IMR-90 (cell line): ENCODE data around the gene SAMM50. TPM values are rescaled to one million over a fixed set of nuclear protein-coding genes. Genes with fewer than 3 reads are reported as not detected.

Experiments used
- ATAC-seq: fragments of 200-7000 bp; cut with Tn5 transposase; 2 replicates; pipeline ENCODE4 v1.9.1; 2020; ENCODE audit warnings: low read depth, mild to moderate bottlenecking, moderate library complexity
- BruUV-seq: library from RNA; stranded (reverse); fragments of 400-500 nt; replicated peaks from 2 replicates; lab custom pipeline; 2021; lab: Mats Ljungman, UMichigan
- CTCF ChIA-PET: fragments of 300-600 bp; formaldehyde crosslinking; extraction: SDS; loops from one replicate; lab custom pipeline; 2021; ENCODE audit warnings: antibody characterized with exemption; lab: Yijun Ruan, JAX
- POLR2A ChIA-PET: fragments of 300-600 bp; sonication (Branson Sonifier 250); formaldehyde crosslinking; loops from one replicate; lab custom pipeline; 2022; ENCODE audit warnings: antibody characterized with exemption; ENCODE audit not compliant: unreplicated experiment; lab: Charles Lee
- DNase-seq: peaks from one replicate; pipeline ENCODE4 v3.0.0; 2013
- H2AFZ ChIP-seq: replicated peaks from 2 replicates; pipeline ENCODE3; 2013; ENCODE audit warnings: low read length, mild to moderate bottlenecking; ENCODE audit not compliant: poor library complexity
- H2AK5ac ChIP-seq: 2 replicates; pipeline ENCODE4 v1.6.1; 2013; ENCODE audit warnings: low read depth, low read length, inconsistent platforms
- H2AK9ac ChIP-seq: replicated peaks from 2 replicates; pipeline ENCODE3; 2013; ENCODE audit warnings: mild to moderate bottlenecking, low read depth, low read length, moderate library complexity; ENCODE audit not compliant: poor library complexity
- H2BK120ac ChIP-seq: 2 replicates; pipeline ENCODE4 v1.6.1; 2013; ENCODE audit warnings: low read depth, low read length, inconsistent platforms
- H2BK15ac ChIP-seq: 3 replicates; pipeline ENCODE4 v1.6.1; 2013; ENCODE audit warnings: low read depth, low read length, inconsistent platforms
- H2BK20ac ChIP-seq: 2 replicates; pipeline ENCODE4 v1.6.1; 2013; ENCODE audit warnings: low read depth, mild to moderate bottlenecking, inconsistent platforms, low read length, moderate library complexity
- H2BK5ac ChIP-seq: 2 replicates; pipeline ENCODE4 v1.6.1; 2013; ENCODE audit warnings: mild to moderate bottlenecking, low read depth, low read length, inconsistent platforms; ENCODE audit not compliant: poor library complexity, severe bottlenecking
- H3K14ac ChIP-seq: replicated peaks from 2 replicates; pipeline ENCODE4 v1.6.1; 2013; ENCODE audit warnings: low read depth, low read length, inconsistent platforms
- H3K18ac ChIP-seq: 2 replicates; pipeline ENCODE4 v1.6.1; 2013; ENCODE audit warnings: low read depth, low read length, control low read depth
- H3K23ac ChIP-seq: 2 replicates; pipeline ENCODE4 v1.6.1; 2013; ENCODE audit warnings: low read depth, low read length, inconsistent platforms
- H3K27ac ChIP-seq: 2 replicates; pipeline ENCODE4 v1.5.1; 2013; ENCODE audit warnings: mild to moderate bottlenecking, control low read depth, low read length; ENCODE audit not compliant: insufficient read depth
- H3K27me3 ChIP-seq: 2 replicates; pipeline ENCODE4 v1.6.1; 2013; ENCODE audit warnings: low read length; ENCODE audit not compliant: control insufficient read depth, insufficient read depth
- H3K36me3 ChIP-seq: 2 replicates; pipeline ENCODE4 v1.6.1; 2013; ENCODE audit warnings: low read length, mixed read lengths; ENCODE audit not compliant: control insufficient read depth, insufficient read depth
- H3K4ac ChIP-seq: 2 replicates; pipeline ENCODE4 v1.6.1; 2013; ENCODE audit warnings: low read depth, low read length, inconsistent platforms
- H3K4me1 ChIP-seq: 2 replicates; pipeline ENCODE4 v1.6.1; 2013; ENCODE audit warnings: low read length, mixed read lengths; ENCODE audit not compliant: control insufficient read depth, insufficient read depth
- H3K4me2 ChIP-seq: 2 replicates; pipeline ENCODE4 v1.6.1; 2013; ENCODE audit warnings: low read depth, mild to moderate bottlenecking, control low read depth, low read length, moderate library complexity
- H3K4me3 ChIP-seq: 2 replicates; pipeline ENCODE4 v1.5.1; 2013; ENCODE audit warnings: low read depth, mild to moderate bottlenecking, control low read depth, low read length, moderate library complexity; ENCODE audit not compliant: insufficient read depth
- H3K56ac ChIP-seq: 2 replicates; pipeline ENCODE4 v1.6.1; 2013; ENCODE audit warnings: low read length, inconsistent platforms; ENCODE audit not compliant: insufficient read depth; ENCODE audit errors: extremely low read depth
- H3K79me1 ChIP-seq, 2 experiments: 2 replicates each; pipeline ENCODE4 v1.6.1; 2013; ENCODE audit warnings: low read length in 2 of 2, inconsistent platforms in 1 of 2, low read depth in 1 of 2
- H3K9ac ChIP-seq: 2 replicates; pipeline ENCODE4 v1.6.1; 2013; ENCODE audit warnings: low read depth, low read length, control low read depth
- H3K9me1 ChIP-seq: 2 replicates; pipeline ENCODE4 v1.6.1; 2013; ENCODE audit warnings: low read length, inconsistent platforms; ENCODE audit not compliant: insufficient read depth
- H3K9me3 ChIP-seq: 2 replicates; pipeline ENCODE4 v1.6.1; 2013; ENCODE audit warnings: low read length; ENCODE audit not compliant: control insufficient read depth, insufficient read depth
- H4K20me1 ChIP-seq: 2 replicates; pipeline ENCODE4 v1.6.1; 2013; ENCODE audit warnings: low read length, inconsistent platforms; ENCODE audit not compliant: insufficient read depth
- H4K5ac ChIP-seq: 2 replicates; pipeline ENCODE4 v1.6.1; 2013; ENCODE audit warnings: mild to moderate bottlenecking, low read depth, low read length, control low read depth
- H4K8ac ChIP-seq, 2 experiments: 2 replicates each; pipeline ENCODE4 v1.6.1; 2013; ENCODE audit warnings: low read depth in 2 of 2, low read length in 2 of 2, control low read depth in 1 of 2, inconsistent platforms in 1 of 2
- H4K91ac ChIP-seq: 2 replicates; pipeline ENCODE4 v1.6.1; 2013; ENCODE audit warnings: low read depth, low read length, inconsistent platforms; ENCODE audit not compliant: insufficient read depth
- BHLHE40 ChIP-seq: fragments of 150-350 bp; IDR thresholded peaks from 2 replicates; pipeline ENCODE4 v1.6.1; 2016; ENCODE audit warnings: mild to moderate bottlenecking, low read depth, low read length
- CEBPB ChIP-seq: IDR thresholded peaks from 2 replicates; pipeline ENCODE4 v1.6.1; 2012; ENCODE audit warnings: low read depth, low read length, improper control_type of control experiment
- CHD1 ChIP-seq: IDR thresholded peaks from 2 replicates; pipeline ENCODE4 v1.6.1; 2012; ENCODE audit warnings: low read depth, low read length, improper control_type of control experiment
- ELK1 ChIP-seq: fragments of 150-350 bp; IDR thresholded peaks from 2 replicates; pipeline ENCODE4 v1.6.1; 2016; ENCODE audit warnings: low read depth, mild to moderate bottlenecking, low read length, moderate library complexity, borderline replicate concordance
- MAFK ChIP-seq: IDR thresholded peaks from 2 replicates; pipeline ENCODE4 v1.6.1; 2012; ENCODE audit warnings: low read depth, low read length, improper control_type of control experiment
- MAZ ChIP-seq: IDR thresholded peaks from 2 replicates; pipeline ENCODE4 v1.6.1; 2012; ENCODE audit warnings: low read depth, mild to moderate bottlenecking, low read length, improper control_type of control experiment, moderate library complexity, borderline replicate concordance
- NFE2L2 ChIP-seq: fragments of 150-350 bp; IDR thresholded peaks from 2 replicates; pipeline ENCODE4 v1.6.1; 2016; ENCODE audit warnings: low read depth, mild to moderate bottlenecking, low read length
- RAD21 ChIP-seq: IDR thresholded peaks from 2 replicates; pipeline ENCODE4 v1.6.1; 2012; ENCODE audit warnings: low read length, improper control_type of control experiment
- RCOR1 ChIP-seq: IDR thresholded peaks from 2 replicates; pipeline ENCODE4 v1.6.1; 2012; ENCODE audit warnings: mild to moderate bottlenecking, low read length, improper control_type of control experiment; ENCODE audit not compliant: insufficient replicate concordance
- RFX5 ChIP-seq: IDR thresholded peaks from 2 replicates; pipeline ENCODE4 v1.8.0; 2012; ENCODE audit warnings: low read depth, mild to moderate bottlenecking, low read length, moderate library complexity
- WGBS, 2 experiments: methylation state at CpG; one replicate each; pipeline versions ENCODE4 v1.1.5 to v1.1.7; 2013; ENCODE audit warnings: missing lambda C conversion rate in 2 of 2; ENCODE audit not compliant: insufficient read length in 1 of 2; ENCODE audit errors: extremely low coverage in 2 of 2; 5-methylcytosine and 5-hydroxymethylcytosine counted together
- dilution Hi-C: fragments of 300-500 bp; cut with HindIII; formaldehyde crosslinking; loops from one replicate; pipeline ENCODE4 v1.14.3; 2018; ENCODE audit warnings: low sequenced_read_pairs; ENCODE audit not compliant: unreplicated experiment
- in situ Hi-C: fragments of 300-500 bp; cut with MboI; formaldehyde crosslinking; loops from 3 replicates; pipeline ENCODE4 v1.14.3; 2019; ENCODE audit warnings: low sequenced_read_pairs, inconsistent platforms, mixed read lengths
- intact Hi-C: fragments of 100-400 bp; cut with micrococcal nuclease; formaldehyde crosslinking; loops from 2 replicates; pipeline ENCODE4 v1.10.0; 2022
- polyA plus RNA-seq, 3 experiments: library from polyadenylated mRNA; depleted of rRNA; stranded (reverse); fragments of >200 nt; gene quantifications; 2 replicates each; pipeline ENCODE4 v1.2.3, GENCODE V29; 2012; ENCODE audit warnings: low replicate concordance in 1 of 3
- total RNA-seq: library from RNA; depleted of rRNA; stranded (reverse); fragments of >200 nt; gene quantifications from 2 replicates; pipeline ENCODE4 v1.2.3, GENCODE V29; 2012
- TF ChIP-seq, protein P1 (sequence below): conservative IDR thresholded peaks from 2 replicates; pipeline ENCODE4 v1.5.1; 2012; ENCODE audit warnings: mild to moderate bottlenecking, low read depth, low read length, improper control_type of control experiment

Gene SAMM50
- total and polyA plus RNA-seq, 2 of the 4 experiments (the other 2 are of a cell fraction), result 40.6 to 43.7 TPM

- Histone ChIP-seq H3K27ac (no peak overlapping the region), H2BK120ac (no peak overlapping the region), H3K18ac (no peak overlapping the region), H3K9ac (no peak overlapping the region), H2AK5ac (no peak overlapping the region), H3K4ac (no peak overlapping the region), H2AFZ (no peak overlapping the region), H3K4me3 (no peak overlapping the region), H3K23ac (no peak overlapping the region), H3K9me1 (0 out of 2 replicates have a peak, but pooled peaks cover 2% of the 10 kb centered on the region), H3K79me1 (peaks cover 16 to 70% of the 10 kb centered on the region in 2 experiments), H4K8ac (no peak overlapping the region), H3K27me3 (no peaks in the 10 kb centered on the region), H3K56ac (no peak overlapping the region), H3K9me3 (no peaks in the 10 kb centered on the region), H3K4me1 (peaks cover 5% of the 10 kb centered on the region), H2BK20ac (no peak overlapping the region), H4K5ac (no peak overlapping the region), H3K14ac (no peak overlapping the region), H4K20me1 (no peaks in the 10 kb centered on the region), H2AK9ac (no peak overlapping the region), H2BK5ac (no peak overlapping the region), H3K4me2 (no peak overlapping the region), H4K91ac (no peak overlapping the region), H3K36me3 (no peaks in the 10 kb centered on the region), H2BK15ac (no peak overlapping the region)
- intact Hi-C loops (no loop called here), in situ Hi-C loops (no loop called here), dilution Hi-C loops (no loop called here)
- ATAC-seq (no peak), DNase-seq (no peak)
- CTCF ChIA-PET, result no interaction called here
- WGBS, 2 experiments, result 97% methylated on average over 10 of the region's 18 CpGs; no CpG with 5 or more reads in 1 of the 2 experiments
- POLR2A ChIA-PET, result no interaction called here
- no TSS peak for BruUV-seq
- TF ChIP-seq, protein P1, sequence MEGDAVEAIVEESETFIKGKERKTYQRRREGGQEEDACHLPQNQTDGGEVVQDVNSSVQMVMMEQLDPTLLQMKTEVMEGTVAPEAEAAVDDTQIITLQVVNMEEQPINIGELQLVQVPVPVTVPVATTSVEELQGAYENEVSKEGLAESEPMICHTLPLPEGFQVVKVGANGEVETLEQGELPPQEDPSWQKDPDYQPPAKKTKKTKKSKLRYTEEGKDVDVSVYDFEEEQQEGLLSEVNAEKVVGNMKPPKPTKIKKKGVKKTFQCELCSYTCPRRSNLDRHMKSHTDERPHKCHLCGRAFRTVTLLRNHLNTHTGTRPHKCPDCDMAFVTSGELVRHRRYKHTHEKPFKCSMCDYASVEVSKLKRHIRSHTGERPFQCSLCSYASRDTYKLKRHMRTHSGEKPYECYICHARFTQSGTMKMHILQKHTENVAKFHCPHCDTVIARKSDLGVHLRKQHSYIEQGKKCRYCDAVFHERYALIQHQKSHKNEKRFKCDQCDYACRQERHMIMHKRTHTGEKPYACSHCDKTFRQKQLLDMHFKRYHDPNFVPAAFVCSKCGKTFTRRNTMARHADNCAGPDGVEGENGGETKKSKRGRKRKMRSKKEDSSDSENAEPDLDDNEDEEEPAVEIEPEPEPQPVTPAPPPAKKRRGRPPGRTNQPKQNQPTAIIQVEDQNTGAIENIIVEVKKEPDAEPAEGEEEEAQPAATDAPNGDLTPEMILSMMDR, result no peak
- no peak for TF ChIP-seq BHLHE40
- TF ChIP-seq ELK1, result no peak
- no peak for TF ChIP-seq RAD21
- TF ChIP-seq RCOR1, result no peak
- TF ChIP-seq RFX5, result no peak
- no peak for TF ChIP-seq CHD1
- no peak for TF ChIP-seq MAZ
- TF ChIP-seq NFE2L2, result no peak
- TF ChIP-seq CEBPB, result no peak
- no peak for TF ChIP-seq MAFK
These were observed 74.9 kb downstream of the SAMM50 start for GRCh38 chr22:44030051-44030701.
